ENCODE measurements around the gene NHS. TPM values are rescaled to one million over a fixed set of nuclear protein-coding genes. Genes with fewer than 3 reads are reported as not detected.

Gene NHS
- total and polyA plus RNA-seq, 5 donors = 0.61 to 1.7 (median 1.6) TPM

DNA sequence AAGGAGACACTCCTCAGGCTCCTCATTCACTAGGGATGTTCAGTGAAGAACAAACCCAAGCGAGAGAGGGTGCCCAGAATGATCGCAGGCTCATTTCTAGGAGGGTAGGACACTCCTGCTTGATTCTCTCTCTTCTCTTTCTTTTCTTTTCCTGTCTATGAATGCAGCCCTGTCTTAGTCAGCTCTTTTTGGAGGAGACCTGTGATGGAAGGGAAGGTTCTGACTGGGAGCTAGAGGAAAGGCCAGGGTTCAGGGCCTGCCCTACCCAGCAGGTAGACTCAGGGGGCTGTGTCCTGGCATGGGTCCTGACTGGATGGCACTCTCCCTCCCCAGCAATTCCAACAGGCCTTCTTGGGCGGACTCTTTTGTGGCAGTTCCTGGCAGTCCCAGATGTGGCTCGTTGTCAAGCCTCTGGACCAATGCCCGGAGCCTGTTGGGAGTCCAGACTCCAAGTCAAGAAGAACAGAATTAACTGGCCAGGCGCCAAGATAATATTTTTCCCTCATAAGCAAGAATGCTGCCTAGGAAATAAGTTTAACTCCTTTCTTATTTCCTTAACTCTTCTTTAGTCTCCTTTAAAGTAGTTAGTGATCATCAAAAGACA, 222.9 kb downstream of the NHS start:
- intact Hi-C loops (cut with DNase I) = loop anchor here in 2 of 4 donors (10.0 kb wide), 2 partner anchors 63 to 353 kb away; no protein-coding TSS in a partner anchor
- WGBS = 18% methylated on average over 6 of the region's 6 CpGs
- H3K27me3 ChIP-seq (ENCODE audit: control insufficient read depth, insufficient read depth) = no peaks in the 10 kb centered on the region

DNA sequence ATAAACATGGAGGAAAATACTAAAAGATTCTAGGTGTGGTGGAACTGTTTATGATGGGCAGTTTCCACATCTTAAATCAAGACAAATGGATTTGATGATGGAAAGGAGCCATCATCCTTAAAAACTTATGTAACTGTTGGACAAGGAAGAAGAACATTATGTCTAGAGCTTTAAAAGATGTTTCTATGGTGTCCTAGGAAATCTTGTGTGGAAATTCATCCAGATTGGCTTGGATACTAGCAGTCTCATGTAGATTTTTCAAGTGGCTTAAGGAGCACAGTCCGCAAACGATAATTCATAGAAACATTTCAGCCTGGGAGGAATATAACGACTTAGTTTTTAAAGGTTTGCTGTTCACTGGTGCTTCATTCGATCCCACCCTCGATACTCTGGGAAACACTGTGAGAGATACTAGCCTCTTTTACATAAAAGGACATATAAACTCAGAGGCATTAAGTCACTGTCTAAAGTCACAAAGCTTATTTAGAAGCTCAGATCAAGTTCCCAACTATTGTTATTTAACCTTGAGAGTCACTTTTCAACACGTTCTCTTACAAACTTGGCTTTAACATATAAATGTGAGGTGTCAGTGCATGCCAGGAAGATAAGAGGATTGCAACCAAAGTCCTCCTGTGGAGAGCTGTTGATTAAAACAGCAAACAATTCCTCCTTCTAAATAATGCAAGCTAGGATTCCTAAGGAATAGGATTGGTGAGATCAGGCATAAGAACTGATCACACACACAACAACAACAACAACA, 226.6 kb downstream of the NHS start:
- H3K9me3 ChIP-seq (ENCODE audit: control insufficient read depth, low read length) = no peaks in the 10 kb centered on the region
- peaks cover 7% of the 10 kb centered on the region for H3K4me1 ChIP-seq (ENCODE audit: control insufficient read depth, insufficient read depth, low read length)
- no peak overlapping the region for H3K4me3 ChIP-seq (ENCODE audit: low read length)
- no peak overlapping the region for H3K27ac ChIP-seq (ENCODE audit: low read length)
- intact Hi-C loops (cut with DNase I) = loop anchor here in 1 of 4 donors (10.0 kb wide), 1 partner anchor 63 kb away; no protein-coding TSS in a partner anchor
- ATAC-seq (no peak), DNase-seq (no peak)
- H3K27me3 ChIP-seq (ENCODE audit: control insufficient read depth, insufficient read depth) = no peaks in the 10 kb centered on the region
- WGBS = 36% methylated on average over 6 of the region's 6 CpGs

More for the DNA sequence above, 222.9 kb downstream of the NHS start:
- peaks cover 7% of the 10 kb centered on the region for H3K4me1 ChIP-seq (ENCODE audit: control insufficient read depth, insufficient read depth, low read length)
- H3K9me3 ChIP-seq (ENCODE audit: control insufficient read depth, low read length) = no peaks in the 10 kb centered on the region
- DNase-seq (peak; percentile 82 to 93 (median 92)), ATAC-seq (peak; percentile 78 to 83)
- no peak overlapping the region for H3K4me3 ChIP-seq (ENCODE audit: low read length)
- H3K27ac ChIP-seq (ENCODE audit: low read length) = peak overlapping the region; percentile 61

DNA sequence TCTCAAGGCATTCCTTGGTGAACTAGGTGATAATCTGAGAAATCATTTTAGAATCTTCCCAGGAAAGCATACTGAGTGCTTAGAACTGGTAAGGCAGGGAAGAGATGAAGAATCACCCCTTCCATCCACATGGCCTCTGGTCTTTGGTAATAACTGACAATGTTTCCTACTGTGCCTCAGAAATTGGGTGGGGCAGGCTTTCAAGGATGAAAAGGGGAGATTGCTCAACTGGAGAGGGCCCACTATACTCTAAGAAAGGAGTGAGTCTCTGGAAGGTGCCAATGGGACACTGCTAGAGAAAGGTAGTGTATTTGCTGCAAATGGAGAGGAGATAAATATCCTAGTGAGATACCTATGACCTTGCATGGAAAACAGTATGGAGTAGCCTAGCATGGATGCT, 227.2 kb downstream of the NHS start:
- Histone ChIP-seq H3K4me3 (ENCODE audit: low read length) (no peak overlapping the region), H3K27ac (ENCODE audit: low read length) (no peak overlapping the region), H3K4me1 (ENCODE audit: control insufficient read depth, insufficient read depth, low read length) (peaks cover 5% of the 10 kb centered on the region), H3K9me3 (ENCODE audit: control insufficient read depth, low read length) (no peaks in the 10 kb centered on the region), H3K27me3 (ENCODE audit: control insufficient read depth, insufficient read depth) (no peaks in the 10 kb centered on the region)
- intact Hi-C loops (cut with DNase I) = loop anchor here in 1 of 4 donors (10.0 kb wide), 1 partner anchor 63 kb away; no protein-coding TSS in a partner anchor
- DNase-seq (no peak), ATAC-seq (no peak)

DNA sequence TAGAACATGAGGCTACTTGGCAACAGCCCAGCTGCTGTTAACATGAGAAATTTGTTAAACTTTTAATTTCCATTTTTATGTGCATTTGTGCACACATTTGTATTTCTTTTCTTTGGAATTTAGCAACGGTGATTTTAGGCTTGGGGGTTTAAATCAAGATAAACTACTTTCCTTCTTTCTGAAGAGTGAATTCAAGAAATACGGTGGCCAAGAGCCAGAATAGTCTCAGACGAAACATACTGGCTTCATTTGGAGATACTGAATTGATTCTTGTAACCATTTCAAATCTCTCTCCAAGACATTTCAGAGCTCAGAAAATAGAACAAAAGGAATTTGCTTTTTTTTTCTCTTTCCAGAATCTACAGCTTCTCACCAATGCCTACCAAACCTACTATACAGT, 228.2 kb downstream of the NHS start:
- Histone ChIP-seq H3K4me3 (ENCODE audit: low read length) (no peak overlapping the region), H3K4me1 (ENCODE audit: control insufficient read depth, insufficient read depth, low read length) (peaks cover 4% of the 10 kb centered on the region), H3K27ac (ENCODE audit: low read length) (no peak overlapping the region), H3K9me3 (ENCODE audit: control insufficient read depth, low read length) (no peaks in the 10 kb centered on the region), H3K27me3 (ENCODE audit: control insufficient read depth, insufficient read depth) (no peaks in the 10 kb centered on the region)
- DNase-seq = no peak
- intact Hi-C loops (cut with DNase I) = loop anchor here in 1 of 4 donors (10.0 kb wide), 1 partner anchor 62 kb away; no protein-coding TSS in a partner anchor
- 37% methylated on average over 3 of the region's 3 CpGs for WGBS
- no peak for ATAC-seq

DNA sequence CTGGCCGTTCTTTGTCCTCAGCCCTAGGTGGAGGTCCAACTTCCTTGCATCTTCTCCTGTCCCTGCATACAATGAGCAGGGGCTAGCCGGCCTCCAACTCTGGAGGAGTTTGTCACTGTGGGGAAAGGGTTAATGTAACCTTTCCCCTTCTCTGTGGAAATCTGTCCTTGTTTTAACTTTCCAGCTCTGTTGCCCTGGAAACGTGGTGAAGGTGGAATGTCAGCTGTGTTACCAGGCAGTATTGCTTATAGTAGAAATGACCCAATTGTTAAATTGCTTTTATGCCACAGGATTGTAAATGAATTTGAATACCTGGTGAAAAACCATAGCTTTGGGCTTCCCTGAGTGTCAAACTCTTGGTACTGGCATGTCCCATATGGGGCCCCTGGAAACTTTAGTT, 230.7 kb downstream of the NHS start:
- no peak for ATAC-seq
- no peaks in the 10 kb centered on the region for H3K9me3 ChIP-seq (ENCODE audit: control insufficient read depth, low read length)

DNA sequence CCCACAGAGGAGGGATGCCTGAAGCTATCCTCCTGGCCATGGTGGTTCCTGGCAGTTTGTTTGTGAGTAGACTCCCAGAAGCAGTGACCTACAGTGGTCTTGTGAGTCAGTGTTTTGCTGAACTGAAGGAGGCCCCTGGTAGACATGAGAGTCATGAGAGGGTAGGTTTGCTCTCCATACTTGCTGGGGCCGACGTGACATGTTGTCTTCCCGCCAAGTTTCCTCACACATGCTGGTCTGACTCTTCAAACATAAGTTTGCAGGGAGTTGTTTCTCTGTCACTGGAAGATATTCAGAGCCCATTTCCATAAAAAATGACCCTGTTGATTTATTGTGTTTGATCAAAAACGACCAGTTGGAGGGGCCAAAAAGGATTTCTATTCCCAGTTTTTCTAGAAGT, 231.2 kb downstream of the NHS start:
- H3K27ac ChIP-seq (ENCODE audit: low read length) = no peak overlapping the region
- no peak overlapping the region for H3K4me3 ChIP-seq (ENCODE audit: low read length)
- DNase-seq (no peak), ATAC-seq (no peak)
- H3K4me1 ChIP-seq (ENCODE audit: control insufficient read depth, insufficient read depth, low read length) = peaks cover 2% of the 10 kb centered on the region
- intact Hi-C loops (cut with DNase I) = loop anchor here in 1 of 4 donors (10.0 kb wide), 1 partner anchor 59 kb away; no protein-coding TSS in a partner anchor
- 71% methylated on average over 4 of the region's 4 CpGs for WGBS
- no peaks in the 10 kb centered on the region for H3K9me3 ChIP-seq (ENCODE audit: control insufficient read depth, low read length)
- H3K27me3 ChIP-seq (ENCODE audit: control insufficient read depth, insufficient read depth) = no peaks in the 10 kb centered on the region

More for the DNA sequence above, 230.7 kb downstream of the NHS start:
- DNase-seq = no peak
- Histone ChIP-seq H3K4me1 (ENCODE audit: control insufficient read depth, insufficient read depth, low read length) (peaks cover 2% of the 10 kb centered on the region), H3K4me3 (ENCODE audit: low read length) (no peak overlapping the region), H3K27me3 (ENCODE audit: control insufficient read depth, insufficient read depth) (no peaks in the 10 kb centered on the region), H3K27ac (ENCODE audit: low read length) (no peak overlapping the region)
- WGBS = 77% methylated on average over 3 of the region's 3 CpGs
- intact Hi-C loops (cut with DNase I) = loop anchor here in 1 of 4 donors (10.0 kb wide), 1 partner anchor 59 kb away; no protein-coding TSS in a partner anchor

DNA sequence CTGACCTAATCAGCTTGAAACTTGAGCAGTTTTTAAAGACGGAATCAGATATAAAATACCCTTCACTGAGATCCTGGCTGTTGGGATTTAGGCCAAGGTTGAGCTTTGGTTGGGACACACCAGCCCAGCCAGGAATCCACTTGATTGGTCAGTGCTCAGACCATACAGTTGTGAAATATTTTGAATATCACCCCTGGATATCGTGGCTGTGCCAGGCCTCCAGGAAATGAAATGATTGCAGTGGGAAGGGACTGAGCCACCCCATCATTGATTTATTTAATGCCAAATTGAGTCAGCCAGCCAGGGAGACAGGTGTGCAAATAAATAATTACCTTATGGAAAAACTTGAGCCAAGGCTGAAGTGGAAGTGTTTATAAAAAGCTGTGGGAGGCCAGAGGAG, 233.9 kb downstream of the NHS start:
- H3K9me3 ChIP-seq (ENCODE audit: control insufficient read depth, low read length) = no peaks in the 10 kb centered on the region
- ATAC-seq = no peak
- H3K27ac ChIP-seq (ENCODE audit: low read length) = no peak overlapping the region
- DNase-seq = no peak
- 61% methylated on average over 2 of the region's 2 CpGs for WGBS
- H3K27me3 ChIP-seq (ENCODE audit: control insufficient read depth, insufficient read depth) = no peaks in the 10 kb centered on the region
- intact Hi-C loops (cut with DNase I) = loop anchor here in 1 of 4 donors (10.0 kb wide), 1 partner anchor 56 kb away; no protein-coding TSS in a partner anchor
- no peaks in the 10 kb centered on the region for H3K4me1 ChIP-seq (ENCODE audit: control insufficient read depth, insufficient read depth, low read length)
- H3K4me3 ChIP-seq (ENCODE audit: low read length) = no peak overlapping the region

DNA sequence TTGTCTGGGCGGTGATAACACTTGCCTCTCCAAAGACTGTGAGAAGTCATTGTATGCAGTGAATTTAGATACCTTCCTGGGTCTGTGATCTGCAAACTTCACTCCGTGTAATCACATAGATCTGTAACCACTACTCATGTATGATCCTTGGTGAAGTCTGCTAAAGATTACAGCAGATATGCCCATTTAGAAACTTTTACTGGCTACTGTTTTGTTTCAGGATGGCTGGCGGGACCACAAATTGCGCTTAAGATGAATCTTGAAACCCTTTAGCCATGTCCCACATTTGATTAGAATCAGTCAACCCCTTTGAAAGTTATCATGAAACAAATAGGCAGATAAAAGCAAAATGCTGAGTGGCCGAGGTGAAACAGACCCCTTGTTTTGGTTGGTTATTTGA, 235.8 kb downstream of the NHS start:
- Histone ChIP-seq H3K27me3 (ENCODE audit: control insufficient read depth, insufficient read depth) (no peaks in the 10 kb centered on the region), H3K9me3 (ENCODE audit: control insufficient read depth, low read length) (no peaks in the 10 kb centered on the region), H3K4me3 (ENCODE audit: low read length) (no peak overlapping the region), H3K27ac (ENCODE audit: low read length) (no peak overlapping the region), H3K4me1 (ENCODE audit: control insufficient read depth, insufficient read depth, low read length) (no peaks in the 10 kb centered on the region)
- intact Hi-C loops (cut with DNase I) = no loop called here
- DNase-seq (no peak), ATAC-seq (no peak)
- WGBS = 91% methylated on average over 5 of the region's 5 CpGs

DNA sequence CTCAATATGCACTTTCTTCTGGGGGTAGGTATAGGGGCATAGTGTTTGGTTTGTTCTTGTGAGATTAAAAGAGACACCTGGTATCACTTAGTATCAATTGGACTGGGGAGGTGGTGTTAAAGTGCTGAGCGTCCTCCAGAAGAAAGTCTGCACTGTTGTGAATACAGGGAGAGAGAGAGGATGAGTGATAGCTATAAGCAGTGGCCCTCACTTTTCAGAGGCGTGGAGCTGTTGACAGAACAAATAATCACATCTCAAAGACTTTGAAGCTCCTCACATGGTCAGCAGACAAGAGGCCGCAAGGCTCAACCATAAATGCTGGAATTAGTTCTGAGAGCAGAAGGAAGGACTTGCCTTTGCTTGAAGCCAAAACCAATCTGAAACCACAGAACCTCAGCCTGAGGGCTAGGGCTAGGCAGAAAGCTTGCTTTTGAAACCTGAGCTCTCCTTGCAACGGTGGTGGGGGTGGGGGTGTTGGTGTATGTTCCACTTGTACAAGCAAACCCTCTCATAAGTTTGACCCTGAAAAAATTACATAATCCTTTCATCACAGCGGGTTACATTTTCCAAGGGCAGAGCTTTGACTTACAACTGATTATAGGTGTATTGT, 239.1 kb downstream of the NHS start:
- no peaks in the 10 kb centered on the region for H3K27me3 ChIP-seq (ENCODE audit: control insufficient read depth, insufficient read depth)
- DNase-seq (no peak), ATAC-seq (no peak)
- H3K4me3 ChIP-seq (ENCODE audit: low read length) = no peak overlapping the region
- no peak overlapping the region for H3K27ac ChIP-seq (ENCODE audit: low read length)
- H3K9me3 ChIP-seq (ENCODE audit: control insufficient read depth, low read length) = no peaks in the 10 kb centered on the region
- H3K4me1 ChIP-seq (ENCODE audit: control insufficient read depth, insufficient read depth, low read length) = no peaks in the 10 kb centered on the region
- intact Hi-C loops (cut with DNase I) = no loop called here
- WGBS = 72% methylated on average over 5 of the region's 5 CpGs

DNA sequence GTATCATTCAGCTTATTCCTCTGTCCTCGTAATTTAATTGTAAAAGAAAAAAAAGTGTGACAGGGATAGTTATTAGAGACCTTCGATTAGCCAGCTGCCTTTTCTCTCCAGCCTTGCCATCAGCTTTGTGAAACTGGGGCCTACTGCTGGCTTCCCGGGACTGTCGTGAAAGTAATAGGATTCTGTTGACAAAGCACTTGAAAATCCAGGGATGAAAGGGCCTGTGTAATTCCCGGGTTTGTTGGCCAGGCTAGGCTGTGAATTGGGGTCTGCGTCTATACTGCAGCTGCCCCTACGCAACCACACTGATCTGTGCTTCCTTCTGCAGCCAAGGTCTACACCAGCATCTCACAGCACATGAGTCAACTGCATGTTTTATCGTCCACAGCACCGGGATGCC, 241.9 kb downstream of the NHS start:
- DNase-seq (no peak), ATAC-seq (no peak)
- 57% methylated on average over 9 of the region's 9 CpGs for WGBS
- Histone ChIP-seq H3K4me1 (ENCODE audit: control insufficient read depth, insufficient read depth, low read length) (no peaks in the 10 kb centered on the region), H3K4me3 (ENCODE audit: low read length) (no peak overlapping the region), H3K9me3 (ENCODE audit: control insufficient read depth, low read length) (no peaks in the 10 kb centered on the region), H3K27me3 (ENCODE audit: control insufficient read depth, insufficient read depth) (no peaks in the 10 kb centered on the region), H3K27ac (ENCODE audit: low read length) (no peak overlapping the region)
- intact Hi-C loops (cut with DNase I) = no loop called here

DNA sequence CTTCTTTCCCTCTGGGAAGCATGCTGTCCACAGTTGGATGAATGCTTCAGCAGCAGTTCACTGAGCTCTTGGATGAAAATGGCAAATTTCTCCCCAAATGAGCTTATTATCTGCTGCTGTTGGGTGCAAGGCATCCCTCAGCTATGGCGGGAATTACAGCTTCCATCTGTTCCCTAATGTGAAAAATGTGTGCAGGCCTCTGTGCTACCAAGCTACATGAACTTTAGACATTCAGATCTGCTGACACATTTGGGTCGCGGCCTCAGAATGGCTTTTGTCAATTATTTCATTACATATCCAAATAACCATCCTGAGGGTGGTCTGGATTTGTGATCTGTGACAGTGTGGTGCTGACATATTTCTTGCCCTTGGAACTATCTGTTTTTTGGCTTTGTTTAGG, 242.8 kb downstream of the NHS start:
- 65% methylated on average over 3 of the region's 3 CpGs for WGBS
- no peak overlapping the region for H3K27ac ChIP-seq (ENCODE audit: low read length)
- intact Hi-C loops (cut with DNase I) = no loop called here
- no peaks in the 10 kb centered on the region for H3K4me1 ChIP-seq (ENCODE audit: control insufficient read depth, insufficient read depth, low read length)
- no peaks in the 10 kb centered on the region for H3K9me3 ChIP-seq (ENCODE audit: control insufficient read depth, low read length)
- H3K4me3 ChIP-seq (ENCODE audit: low read length) = no peak overlapping the region
- ATAC-seq (no peak), DNase-seq (no peak)
- no peaks in the 10 kb centered on the region for H3K27me3 ChIP-seq (ENCODE audit: control insufficient read depth, insufficient read depth)
